ENCODE results near the gene CCP110. TPM values are rescaled to one million over a fixed set of nuclear protein-coding genes. Genes with fewer than 3 reads are reported as not detected.
A peak's percentile ranks its signal among the peaks of the same experiment; 100 is the strongest.

Gene CCP110
- total and polyA plus RNA-seq, 2 of the 13 experiments (the other 11 are each of a cell fraction or from before 2014, with no cell fraction given), result 10.0 to 11.1 TPM

DNA sequence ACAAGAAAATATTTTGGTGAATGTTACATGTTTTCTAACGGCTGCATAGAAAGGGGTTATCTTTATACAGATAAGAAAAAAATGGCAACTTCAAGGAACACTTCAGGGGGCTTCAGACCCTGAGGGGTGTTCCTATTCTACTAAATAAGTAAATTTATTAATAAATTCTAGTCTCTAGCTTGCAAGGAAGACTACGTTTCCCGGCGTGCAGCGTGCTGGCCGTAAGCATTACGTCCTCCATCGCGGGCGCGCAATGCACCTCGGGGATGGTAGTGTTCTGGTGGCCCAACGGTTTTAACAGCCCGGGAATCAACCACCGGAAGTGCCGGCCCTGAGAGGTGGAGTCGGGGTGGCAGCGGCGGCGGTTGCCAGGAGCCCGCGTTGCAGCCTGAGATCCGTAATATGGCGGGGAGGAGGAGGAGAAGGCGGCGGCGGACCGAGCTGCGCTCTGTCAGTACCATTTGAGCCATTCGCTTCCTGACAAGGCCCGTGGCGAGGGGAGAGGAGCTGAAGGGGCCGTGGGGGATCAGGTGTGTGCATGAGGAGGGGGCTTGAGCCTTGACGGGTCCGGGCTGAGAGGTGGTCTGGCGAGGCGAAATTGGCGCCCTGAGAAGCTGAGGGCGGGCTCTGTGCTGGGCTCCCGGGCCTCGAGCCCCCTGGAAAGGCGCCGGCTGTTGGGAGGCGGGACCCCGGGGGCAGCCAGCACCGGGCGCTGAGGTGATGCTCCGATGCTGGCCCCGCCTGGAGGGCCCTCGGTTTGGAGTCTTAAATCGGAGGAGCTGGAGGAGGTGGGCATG lies at the start of gene CCP110 (continued):
- TF ChIP-seq AGO1 (IDR thresholded peaks at IDR 0.05; ENCODE audit: low read depth, low read length, poor library complexity, severe bottlenecking) (peak; percentile 55), ZFP36 (IDR thresholded peaks at IDR 0.05; ENCODE audit: borderline replicate concordance, low read depth, low read length, partially characterized antibody) (no peak), ZNF607 (CRISPR knock-in tag; IDR thresholded peaks at IDR 0.05; ENCODE audit: borderline replicate concordance) (0 out of 2 replicates have a peak, but pooled peaks have one; percentile 36), ZNF543 (CRISPR knock-in tag; IDR thresholded peaks at IDR 0.05) (peak; percentile 88; the same call in 1 of the 2 replicates), SUZ12 (IDR thresholded peaks at IDR 0.05; ENCODE audit: low read depth, low read length) (peak; percentile 99), SYNCRIP (IDR thresholded peaks at IDR 0.05; ENCODE audit: insufficient read depth, low read depth, low read length) (no peak), ZNF3 (CRISPR knock-in tag; IDR thresholded peaks at IDR 0.05) (no peak), MXD4 (CRISPR knock-in tag; IDR thresholded peaks at IDR 0.05) (peak; percentile 70), EZH2 (conservative IDR thresholded peaks at IDR 0.05; ENCODE audit: low read depth, low read length) (no peak), ONECUT2 (CRISPR knock-in tag; IDR thresholded peaks at IDR 0.05) (no peak), PCBP2 (optimal IDR thresholded peaks at IDR 0.05; ENCODE audit: low read depth, low read length, poor library complexity, severe bottlenecking) (no peak), IKZF1 (IDR thresholded peaks at IDR 0.05) (no peak), ZNF83 (CRISPR knock-in tag; IDR thresholded peaks at IDR 0.05; ENCODE audit: borderline replicate concordance) (peak; percentile 94; the same call in 1 of the 2 replicates), ZFY (CRISPR knock-in tag; IDR thresholded peaks at IDR 0.05) (peak; percentile 53; the same call in 1 of the 2 replicates), FOXA1 (IDR thresholded peaks at IDR 0.05) (no peak), FOXA1 (CRISPR knock-in tag; IDR thresholded peaks at IDR 0.05) (no peak), POLR2AphosphoS5 (IDR thresholded peaks at IDR 0.05; ENCODE audit: low read depth, low read length) (peak; percentile 52; the same call in 1 of the 2 replicates), SP1 (IDR thresholded peaks at IDR 0.05) (no peak), SP1 (CRISPR knock-in tag; IDR thresholded peaks at IDR 0.05) (no peak; the same call in 1 of the 2 replicates), ZNF124 (CRISPR knock-in tag; IDR thresholded peaks at IDR 0.05) (peak; percentile 86), ZNF562 (CRISPR knock-in tag; IDR thresholded peaks at IDR 0.05; ENCODE audit: borderline replicate concordance) (no peak), ZBTB49 (CRISPR knock-in tag; IDR thresholded peaks at IDR 0.05; ENCODE audit: borderline replicate concordance) (no peak), MAF1 (CRISPR knock-in tag; IDR thresholded peaks at IDR 0.05; ENCODE audit: borderline replicate concordance) (no peak), ARNT (IDR thresholded peaks at IDR 0.05) (no peak), EHMT2 (IDR thresholded peaks at IDR 0.05; ENCODE audit: borderline replicate concordance, low read depth, low read length) (no peak), ZEB1 (IDR thresholded peaks at IDR 0.05; ENCODE audit: insufficient replicate concordance, low read depth) (no peak)
- TF ChIP-seq, protein P1, sequence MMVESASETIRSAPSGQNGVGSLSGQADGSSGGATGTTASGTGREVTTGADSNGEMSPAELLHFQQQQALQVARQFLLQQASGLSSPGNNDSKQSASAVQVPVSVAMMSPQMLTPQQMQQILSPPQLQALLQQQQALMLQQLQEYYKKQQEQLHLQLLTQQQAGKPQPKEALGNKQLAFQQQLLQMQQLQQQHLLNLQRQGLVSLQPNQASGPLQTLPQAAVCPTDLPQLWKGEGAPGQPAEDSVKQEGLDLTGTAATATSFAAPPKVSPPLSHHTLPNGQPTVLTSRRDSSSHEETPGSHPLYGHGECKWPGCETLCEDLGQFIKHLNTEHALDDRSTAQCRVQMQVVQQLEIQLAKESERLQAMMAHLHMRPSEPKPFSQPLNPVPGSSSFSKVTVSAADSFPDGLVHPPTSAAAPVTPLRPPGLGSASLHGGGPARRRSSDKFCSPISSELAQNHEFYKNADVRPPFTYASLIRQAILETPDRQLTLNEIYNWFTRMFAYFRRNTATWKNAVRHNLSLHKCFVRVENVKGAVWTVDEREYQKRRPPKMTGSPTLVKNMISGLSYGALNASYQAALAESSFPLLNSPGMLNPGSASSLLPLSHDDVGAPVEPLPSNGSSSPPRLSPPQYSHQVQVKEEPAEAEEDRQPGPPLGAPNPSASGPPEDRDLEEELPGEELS (CRISPR knock-in tag; IDR thresholded peaks at IDR 0.05), result peak; percentile 31; the same call in 1 of the 2 replicates
- TF ChIP-seq, protein P2, sequence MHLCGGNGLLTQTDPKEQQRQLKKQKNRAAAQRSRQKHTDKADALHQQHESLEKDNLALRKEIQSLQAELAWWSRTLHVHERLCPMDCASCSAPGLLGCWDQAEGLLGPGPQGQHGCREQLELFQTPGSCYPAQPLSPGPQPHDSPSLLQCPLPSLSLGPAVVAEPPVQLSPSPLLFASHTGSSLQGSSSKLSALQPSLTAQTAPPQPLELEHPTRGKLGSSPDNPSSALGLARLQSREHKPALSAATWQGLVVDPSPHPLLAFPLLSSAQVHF (CRISPR knock-in tag; IDR thresholded peaks at IDR 0.05), result peak; percentile 67; the same call in 1 of the 2 replicates
